Ramos (cell line): ENCODE measurements around the gene LIPT1.
"Not testable (repeated sequence)": the region's sequence is repeated elsewhere in the genome, so short reads cannot be mapped to it uniquely, and the experiment has no call there.

Source experiments
- in situ Hi-C: fragments of 300-500 bp; cut with MboI; formaldehyde crosslinking; loops from one replicate; pipeline ENCODE4 v1.14.3; 2022; ENCODE audit warnings: low sequenced_read_pairs; ENCODE audit not compliant: unreplicated experiment

LIPT1 gene

DNA sequence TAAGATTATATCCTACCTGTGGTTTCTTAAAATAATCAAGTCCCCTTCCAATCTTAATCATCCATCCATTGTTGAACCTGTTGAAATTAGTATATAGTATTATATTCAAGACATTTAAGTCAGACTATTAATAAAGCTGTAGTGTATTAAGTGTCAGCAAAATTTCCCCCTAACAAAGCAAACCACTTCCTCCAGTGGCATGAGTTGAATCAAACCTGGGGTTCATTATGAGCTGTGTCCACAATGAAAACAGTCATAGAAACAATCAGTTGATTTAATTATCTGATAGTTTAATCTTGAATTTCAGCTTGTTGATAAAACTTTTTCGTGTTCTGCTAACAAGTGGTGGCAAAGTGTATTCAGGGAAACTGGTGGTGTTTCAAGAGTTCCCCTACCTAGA is 14.8 kb downstream of the LIPT1 start:
- in situ Hi-C loops: loop anchor here (25.0 kb wide), 1 partner anchor 318 kb away; the partner anchor contains the start of gene REV1

DNA sequence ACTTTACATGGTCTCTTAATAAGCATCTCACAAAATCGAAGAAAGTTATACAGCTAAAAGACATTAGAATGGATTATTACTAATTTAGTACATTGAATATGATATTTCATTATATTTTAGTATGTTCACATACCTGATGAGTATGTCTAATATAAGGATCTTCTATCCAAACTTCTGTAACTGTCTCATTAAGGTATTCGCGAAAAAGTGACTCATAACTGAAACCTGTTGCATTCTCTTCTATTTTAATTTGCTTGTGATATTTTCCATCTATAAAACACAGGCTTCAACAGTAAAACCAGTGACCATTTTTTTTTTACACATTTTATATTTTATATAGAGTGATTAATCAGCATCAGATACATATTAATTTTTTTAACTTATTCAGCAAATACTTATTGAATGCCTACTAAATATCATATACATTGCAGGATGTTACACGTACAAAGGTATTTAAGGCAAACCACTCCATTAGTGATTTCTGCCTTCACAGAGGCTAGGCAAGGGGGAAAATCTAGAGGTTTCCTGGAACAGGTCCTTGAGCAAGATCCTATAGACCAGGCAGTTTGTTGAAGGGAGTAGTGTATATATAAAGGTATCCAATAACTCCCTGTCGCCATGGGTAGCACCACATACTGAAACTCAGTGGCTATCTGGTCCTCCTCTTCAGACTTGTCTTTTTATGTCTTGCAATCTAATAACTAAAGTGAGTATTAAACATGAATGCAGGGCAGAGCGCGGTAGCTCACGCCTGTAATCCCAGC is 16.8 kb downstream of the LIPT1 start:
- in situ Hi-C loops: loop anchor here (25.0 kb wide), 1 partner anchor 316 kb away; the partner anchor contains the start of gene REV1

DNA sequence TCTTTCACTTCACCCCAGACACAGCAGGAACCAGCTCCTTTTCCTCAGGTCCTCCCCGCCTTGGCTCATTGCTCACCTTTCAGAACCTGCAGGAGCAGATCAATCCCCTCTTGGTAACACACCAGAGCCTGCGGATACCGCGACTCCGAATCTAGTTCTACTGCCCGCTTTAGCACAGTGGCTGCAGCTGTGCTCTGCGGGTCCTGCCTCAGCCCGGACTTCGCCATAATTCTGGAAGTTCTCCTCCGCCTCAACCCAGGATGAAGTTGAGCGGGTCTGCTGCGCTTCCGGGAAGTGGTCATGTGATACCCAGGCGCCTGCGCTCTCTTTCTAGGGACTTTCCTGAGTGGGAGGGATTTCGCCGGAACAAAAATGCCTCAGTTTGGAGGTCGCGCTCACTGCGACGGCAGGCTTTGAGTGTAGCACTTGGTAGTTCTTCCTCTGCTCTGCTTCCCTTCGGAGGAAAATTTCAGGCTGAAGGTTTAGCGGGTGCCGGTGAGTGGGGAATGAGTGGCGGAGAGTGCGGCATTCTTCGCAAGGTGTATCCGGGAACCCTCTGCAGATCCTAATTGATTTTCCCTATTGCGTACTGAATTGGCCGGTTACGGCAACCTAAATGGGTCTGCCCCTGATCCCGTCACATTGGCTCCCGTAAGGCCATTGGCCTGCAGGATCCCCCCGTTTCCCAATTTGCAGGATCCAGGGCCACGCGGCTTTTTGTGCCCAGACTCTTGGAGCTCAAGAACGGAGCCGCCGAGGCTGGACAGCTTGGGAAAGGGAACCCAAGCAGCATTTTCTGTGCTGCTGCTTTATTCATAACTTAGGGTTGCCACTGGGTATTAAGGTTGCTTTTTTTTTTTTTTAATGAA is 26.2 kb downstream of the LIPT1 start, which contains the start of the genes MITD1 and MRPL30:
MITD1 (minus strand) TSS at position 304 of the 869 bp plus-strand sequence; CDS start at position 227, 77 bp downstream.
MRPL30 (plus strand) TSS at position 430 of the 869 bp plus-strand sequence. CDS start 5,020 bp downstream, outside the sequence.
- in situ Hi-C loops: loop anchor here (10.0 kb wide), 1 partner anchor 154 kb away; the partner anchor contains the start of genes EIF5B and TXNDC9

DNA sequence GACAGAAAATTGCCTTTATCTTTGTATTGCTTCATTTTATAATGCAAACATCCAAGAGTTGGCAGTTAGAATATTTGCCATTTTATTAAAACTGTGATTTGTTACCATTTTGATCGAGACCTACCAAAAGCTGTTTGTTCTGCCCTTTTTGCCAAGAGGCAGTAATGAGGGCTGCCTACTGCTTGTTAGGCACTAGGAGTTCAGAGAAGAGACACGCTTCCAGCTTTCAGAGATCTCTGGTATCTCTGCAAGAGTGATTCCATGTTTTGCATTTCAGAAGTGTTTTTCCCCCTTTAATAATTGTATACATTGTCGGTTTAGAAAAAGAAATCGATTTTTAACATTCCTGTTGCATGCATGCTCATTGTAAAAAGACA is 26.8 kb downstream of the LIPT1 start:
- in situ Hi-C loops: loop anchor here (10.0 kb wide), 1 partner anchor 153 kb away; the partner anchor contains the start of genes EIF5B and TXNDC9

DNA sequence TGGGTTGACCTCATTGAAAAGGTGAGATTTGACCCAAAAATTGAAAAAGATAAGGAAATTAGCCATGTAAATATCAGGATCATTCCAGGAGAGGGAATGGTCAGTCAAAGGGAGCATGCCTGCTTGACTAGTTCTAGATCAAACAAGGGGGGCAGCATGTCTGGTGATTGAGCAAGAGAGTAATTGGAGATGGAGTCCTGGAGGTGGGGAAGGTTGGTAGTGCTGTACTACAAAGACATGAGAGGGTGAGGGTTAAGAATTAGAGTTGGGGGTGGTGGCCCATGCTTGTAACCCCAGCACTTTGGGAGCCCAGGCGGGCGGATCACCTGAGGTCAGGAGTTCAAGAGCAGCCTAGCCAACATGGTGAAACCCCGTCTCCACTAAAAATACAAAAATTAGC is 28.3 kb downstream of the LIPT1 start:
- in situ Hi-C loops: loop anchor here (10.0 kb wide), 1 partner anchor 152 kb away; the partner anchor contains the start of genes EIF5B and TXNDC9

DNA sequence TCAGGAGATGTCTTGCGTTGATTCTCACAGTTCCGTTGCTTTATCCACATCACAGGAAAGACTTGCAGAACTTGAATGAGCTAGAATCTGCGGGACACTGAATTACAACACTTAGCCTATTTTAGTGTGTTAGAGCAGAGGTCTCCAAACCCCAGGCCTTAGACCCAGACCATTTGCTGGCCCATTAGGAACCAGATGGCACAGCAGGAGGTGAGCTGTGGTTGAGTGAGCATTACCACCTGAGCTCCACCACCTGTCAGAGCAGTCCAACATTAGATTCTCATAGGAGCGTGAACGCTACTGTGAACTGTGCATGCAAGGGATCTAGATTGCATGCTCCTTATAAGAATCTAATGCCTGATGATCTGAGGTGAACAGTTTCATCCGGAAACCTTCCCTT is 30.0 kb downstream of the LIPT1 start:
- in situ Hi-C loops: loop anchor here (10.0 kb wide), 1 partner anchor 150 kb away; the partner anchor contains the start of genes EIF5B and TXNDC9

DNA sequence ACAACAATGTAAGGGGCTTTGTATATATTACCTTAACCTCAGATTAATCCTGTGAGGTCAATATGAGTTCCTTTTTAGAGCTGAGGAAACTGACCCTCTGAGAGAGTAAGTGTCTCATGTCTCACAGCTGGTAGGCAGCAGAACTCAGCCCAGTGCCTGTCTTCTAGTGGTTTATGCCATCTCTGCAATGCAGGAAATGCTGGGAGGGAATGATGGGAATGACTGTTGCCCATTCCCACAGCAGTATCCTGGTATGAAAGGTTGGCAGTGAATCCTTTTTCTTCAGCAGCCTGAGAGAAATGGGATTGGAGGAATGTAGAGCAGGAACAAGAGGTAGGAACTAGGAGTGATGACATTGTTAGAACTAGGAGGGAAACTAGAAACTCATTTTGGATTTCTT is 32.2 kb downstream of the LIPT1 start:
- in situ Hi-C loops: loop anchor here (10.0 kb wide), 1 partner anchor 148 kb away; the partner anchor contains the start of genes EIF5B and TXNDC9

DNA sequence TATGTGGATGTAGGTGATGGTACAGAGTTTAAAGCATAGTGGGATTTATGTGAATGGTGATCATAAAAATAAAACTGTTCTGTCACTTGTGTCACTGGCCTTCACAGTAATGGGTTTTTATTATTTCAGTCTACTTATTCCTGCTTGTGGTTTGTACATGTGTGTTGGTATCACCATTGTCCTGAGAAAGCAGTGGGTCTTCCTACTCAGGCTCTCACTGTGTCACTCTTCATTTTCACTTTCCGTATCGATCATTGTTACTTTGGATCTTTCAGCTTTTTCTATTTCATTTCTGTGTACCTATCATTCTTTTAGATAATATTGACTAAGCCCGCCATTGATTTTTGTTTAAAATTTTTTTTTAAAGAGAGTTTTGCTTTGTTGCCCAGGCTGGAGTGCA is 33.6 kb downstream of the LIPT1 start:
- in situ Hi-C loops: loop anchor here (10.0 kb wide), 1 partner anchor 146 kb away; the partner anchor contains the start of genes EIF5B and TXNDC9

DNA sequence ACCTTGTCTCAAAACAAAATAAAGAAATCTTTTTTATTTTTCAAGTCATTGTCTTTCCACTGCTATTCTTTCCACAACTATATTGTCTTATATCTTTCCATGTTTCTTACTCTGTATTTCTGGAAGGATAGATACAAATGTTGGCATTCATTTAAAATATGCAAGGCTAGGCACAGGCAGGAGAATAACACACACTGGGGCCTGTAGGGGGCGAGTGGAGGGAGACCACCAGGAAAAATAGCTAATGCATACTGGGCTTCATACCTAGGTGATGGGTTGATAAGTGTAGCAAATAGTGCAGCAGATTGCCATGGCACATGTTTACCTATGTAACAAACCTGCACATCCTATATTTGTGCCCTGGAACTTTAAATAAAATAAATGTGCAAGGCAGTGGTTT is 35.8 kb downstream of the LIPT1 start:
- in situ Hi-C loops: no loop called here

DNA sequence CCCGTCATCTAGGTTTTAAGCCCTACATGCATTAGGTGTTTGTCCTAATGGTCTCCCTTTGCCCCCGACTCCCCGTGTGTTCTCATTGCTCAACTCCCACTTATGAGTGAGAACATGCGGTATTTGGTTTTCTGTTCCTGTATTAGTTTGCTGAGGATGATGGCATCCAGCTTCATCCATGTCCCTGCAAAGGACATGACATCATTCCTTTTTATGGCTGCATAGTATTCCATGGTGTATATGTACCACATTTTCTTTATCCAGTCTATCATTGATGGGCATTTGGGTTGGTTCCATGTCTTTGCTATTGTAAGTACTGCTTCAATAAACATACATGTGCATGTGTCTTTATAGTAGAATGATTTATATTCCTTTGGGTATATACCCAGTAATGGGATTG is 37.6 kb downstream of the LIPT1 start:
- in situ Hi-C loops: not testable (repeated sequence)

DNA sequence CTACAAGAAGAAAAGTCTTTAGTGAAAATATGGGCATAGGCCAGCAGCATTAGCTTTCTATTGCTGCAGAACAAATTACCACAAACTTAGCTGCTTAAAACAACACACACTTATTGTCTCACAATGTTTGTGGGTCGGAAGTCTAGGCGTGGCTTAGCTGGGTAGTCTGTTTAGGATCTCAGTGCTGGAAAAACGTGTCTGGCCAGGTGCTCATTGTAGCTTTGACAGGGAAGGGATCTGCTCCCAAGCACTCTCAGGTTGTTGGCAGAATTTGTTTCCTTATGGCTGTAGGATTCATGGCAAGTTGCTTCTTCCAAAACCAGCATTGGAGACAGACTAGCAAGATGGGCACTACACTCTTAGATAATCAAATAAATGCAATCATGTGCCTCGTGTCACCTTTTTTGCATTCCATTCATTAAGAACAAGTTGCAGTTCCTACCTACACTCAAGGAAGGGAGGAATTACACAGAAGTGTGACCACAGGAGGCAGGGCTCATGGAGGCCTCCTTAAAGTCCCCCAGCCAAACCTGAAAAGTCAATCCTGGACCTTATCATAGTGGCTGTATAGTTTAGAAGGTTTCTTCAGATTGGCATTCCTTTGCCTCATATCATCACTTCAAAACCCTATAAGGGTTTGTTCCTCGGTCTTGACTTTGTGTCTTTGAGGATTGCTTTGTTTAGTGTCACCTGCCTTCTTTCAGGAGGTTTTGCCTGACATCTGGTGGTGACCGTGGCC is 43.5 kb downstream of the LIPT1 start:
- in situ Hi-C loops: no loop called here

DNA sequence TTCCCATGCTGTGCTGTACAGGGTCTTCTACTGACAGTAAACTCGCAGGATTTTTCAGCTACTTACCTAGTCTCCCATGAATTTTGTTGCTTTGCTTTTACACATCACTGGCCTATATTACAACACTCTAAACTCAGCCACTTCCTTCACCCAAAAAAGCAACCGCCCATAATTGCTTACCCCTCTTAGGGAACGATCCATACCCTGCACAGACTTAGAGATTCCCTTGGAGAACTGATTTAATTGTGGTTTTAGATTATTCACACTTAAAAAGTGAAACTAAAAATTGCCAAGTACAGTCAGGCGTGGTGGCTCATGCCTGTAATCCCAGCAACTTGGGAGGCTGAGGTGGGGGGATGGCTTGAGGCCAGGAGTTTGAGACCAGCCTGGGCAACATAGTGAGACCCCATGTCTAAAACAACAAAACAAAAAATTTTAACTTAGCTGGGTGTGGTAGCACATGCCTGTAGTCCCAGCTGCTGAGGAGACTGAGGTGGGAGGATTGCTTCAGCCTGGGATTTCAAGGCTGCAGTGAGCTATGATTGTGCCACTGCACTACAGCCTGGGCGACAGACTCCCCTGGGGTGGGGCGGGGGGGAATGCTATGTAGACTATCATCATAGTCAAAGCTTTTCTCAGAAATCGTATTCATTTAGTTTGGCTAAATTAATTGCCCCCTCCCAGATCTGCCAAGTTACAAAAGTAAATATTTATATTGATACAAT is 45.5 kb downstream of the LIPT1 start:
- in situ Hi-C loops: no loop called here

DNA sequence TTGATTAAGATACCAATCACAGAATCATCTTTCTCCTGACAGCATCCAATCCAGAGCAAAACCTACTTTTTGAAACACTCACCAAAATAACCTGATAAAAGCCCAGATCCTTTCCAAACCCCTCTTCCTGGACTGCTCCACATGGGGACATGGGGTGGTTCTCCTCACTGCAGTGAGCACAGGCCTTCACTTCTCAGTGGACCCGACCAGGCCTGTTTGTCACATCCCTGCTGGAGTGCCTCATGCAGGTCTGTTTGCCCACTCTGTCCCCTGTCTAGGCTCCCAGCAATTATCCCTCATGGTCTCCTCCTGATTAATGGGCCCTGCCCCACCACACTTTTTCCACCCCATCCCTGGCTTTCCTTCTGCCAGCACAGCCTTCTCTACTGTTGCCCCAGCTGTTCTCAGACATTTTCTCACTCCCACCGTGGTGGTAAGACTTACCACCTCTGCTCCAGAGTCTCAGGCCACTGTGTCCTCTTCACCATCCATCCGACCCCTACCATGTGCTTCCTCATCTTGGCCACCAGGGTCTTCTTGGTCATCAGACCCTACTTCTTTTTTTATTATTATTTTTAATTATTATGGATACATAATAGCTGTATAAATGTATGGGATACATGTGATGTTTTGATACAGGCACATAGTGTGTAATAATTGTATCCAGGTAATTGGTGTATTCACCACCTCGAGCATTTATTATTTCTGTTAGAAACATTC is 47.4 kb downstream of the LIPT1 start:
- in situ Hi-C loops: no loop called here

DNA sequence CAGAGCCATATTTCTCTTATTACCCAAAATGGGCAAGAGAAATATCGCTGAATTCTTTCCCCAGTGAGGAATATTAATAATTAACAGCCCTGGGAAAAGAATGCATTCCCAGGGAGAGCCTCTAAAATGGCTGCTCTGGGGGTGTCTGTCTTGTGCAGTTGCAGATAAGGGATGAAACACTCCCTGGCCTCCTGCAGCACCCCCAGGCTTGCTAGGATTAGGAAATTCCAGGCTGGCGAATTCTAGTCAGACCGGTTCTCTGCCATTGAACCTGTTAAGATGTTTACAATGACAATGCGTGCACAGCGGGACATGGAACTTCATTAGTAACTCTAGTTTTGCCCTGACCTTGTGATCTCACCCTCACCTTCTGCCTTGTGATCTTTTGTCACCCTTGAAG is 50.7 kb downstream of the LIPT1 start:
- in situ Hi-C loops: no loop called here
